Body of pancreas (tissue), 4 donors: ENCODE measurements around the gene MAVS. TPM values are rescaled to one million over a fixed set of nuclear protein-coding genes. Genes with fewer than 3 reads are reported as not detected.

ENCODE experiments used
- ATAC-seq: fragments of 150-250 bp; one replicate; pipeline ENCODE4 v1.9.1; 2016
- DNase-seq, 4 donors: peaks; one replicate each; pipeline ENCODE4 v3.0.0-alpha.2; 2019
- H3K27ac ChIP-seq, 4 donors: fragments of 200-600 bp; sonication (generic); 1 replicate in 3 of 4; 2 replicates in 1 of 4; pipeline versions ENCODE4 v1.5.1 to v1.6.1; 2016 to 2019; ENCODE audit warnings: mild to moderate bottlenecking in 1 of 4, mixed read lengths in 1 of 4, moderate library complexity in 1 of 4
- H3K27me3 ChIP-seq, 2 donors: fragments of 200-600 bp; sonication (generic); one replicate each; pipeline ENCODE4 v1.6.0; 2016; ENCODE audit warnings: mild to moderate bottlenecking in 1 of 2
- H3K36me3 ChIP-seq, 2 donors: fragments of 200-600 bp; sonication (generic); replicated peaks in 1 of 2; 2 replicates each; pipeline ENCODE4 v1.5.1; 2016; ENCODE audit warnings: low read depth in 2 of 2; ENCODE audit not compliant: insufficient read depth in 1 of 2
- H3K4me1 ChIP-seq: fragments of 200-600 bp; sonication (generic); one replicate; pipeline ENCODE4 v1.6.0; 2016
- H3K4me3 ChIP-seq, 2 donors: fragments of 200-600 bp; sonication (generic); 1 replicate in 1 of 2; 2 replicates in 1 of 2; pipeline ENCODE4 v1.5.1; 2016 to 2019
- H3K9me3 ChIP-seq, 3 donors: fragments of 200-600 bp; sonication (generic); 1 replicate in 2 of 3; 2 replicates in 1 of 3; pipeline ENCODE4 v1.5.1; 2016
- POLR2A ChIP-seq, 3 donors: fragments of 450-650 bp; IDR thresholded peaks; one replicate each; pipeline ENCODE4 v1.6.1; 2016; ENCODE audit warnings: antibody characterized with exemption in 3 of 3, mild to moderate bottlenecking in 2 of 3
- WGBS, 2 donors: methylation state at CpG; one replicate each; pipeline ENCODE4 v1.1.5; 2017; 5-methylcytosine and 5-hydroxymethylcytosine counted together
- intact Hi-C: fragments of 100-400 bp; cut with DNase I; formaldehyde crosslinking; loops from one replicate; pipeline ENCODE4 v1.15.1; 2023
- total RNA-seq, 2 donors: library from RNA; depleted of rRNA; stranded (reverse); fragments of >200 nt; gene quantifications; one replicate each; pipeline ENCODE4 v1.1.0, GENCODE V29; 2016
- TF ChIP-seq, protein P1 (sequence below), 7 experiments: fragments of 450-650 bp in 4 of 7; fragments of 200-600 bp in 3 of 7; sonication (generic) in 3 of 7; IDR thresholded peaks; one replicate each; pipeline ENCODE4 v1.5.1; 2016 to 2019; ENCODE audit warnings: antibody characterized with exemption in 7 of 7

The MAVS gene
- total RNA-seq, 2 donors from 2014 or later = 21.5 to 24.4 TPM

DNA sequence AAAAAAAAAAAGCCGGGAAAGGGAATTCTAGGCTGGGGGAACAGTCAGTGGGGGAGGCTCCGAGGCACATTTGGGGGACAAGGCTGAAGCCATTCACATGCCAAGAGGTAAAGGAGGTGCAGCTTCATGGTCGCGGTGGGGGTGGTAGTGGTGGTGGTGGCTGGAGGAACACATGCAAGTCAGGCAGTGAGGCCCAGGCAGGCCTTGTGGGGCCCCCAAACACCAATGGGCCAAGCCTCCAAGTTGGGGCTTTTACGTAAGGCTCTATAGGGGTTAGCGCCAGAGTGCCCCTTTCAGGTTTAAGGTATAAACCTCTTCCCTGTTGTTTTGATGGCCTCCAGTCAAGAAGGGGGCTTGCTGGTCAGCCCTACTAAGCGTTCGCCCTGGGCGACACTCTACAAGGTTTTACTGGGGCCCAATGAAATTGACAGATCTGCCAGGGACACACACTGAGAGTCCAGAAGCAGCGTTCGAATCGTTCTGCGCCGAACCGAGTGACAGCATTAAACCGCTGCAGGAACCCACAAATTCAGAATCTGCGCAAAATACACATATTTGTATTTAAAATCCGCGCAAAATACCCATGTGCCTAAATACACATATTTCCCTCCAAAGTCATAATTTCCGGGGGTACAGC, 27.1 kb upstream of the MAVS start:
- Histone ChIP-seq H3K36me3 (peaks cover 0 to 13% of the 10 kb centered on the region in 2 donors), H3K4me3 (peak overlapping the region in 1 of 2 donors; percentile 50), H3K9me3 (no peaks in the 10 kb centered on the region), H3K27me3 (no peaks in the 10 kb centered on the region), H3K27ac (peak overlapping the region; percentile 95 to 100 (median 100)), H3K4me1 (peaks cover 37% of the 10 kb centered on the region)
- WGBS, 2 donors = 56 to 66% methylated on average over 16 to 19 of the region's 20 CpGs
- ATAC-seq = no peak
- intact Hi-C loops = loop anchor here (5.0 kb wide), 1 partner anchor 32 kb away; the partner anchor contains the start of gene CENPB
- DNase-seq = no peak
- no peak for TF ChIP-seq POLR2A (IDR thresholded peaks at IDR 0.05)
- TF ChIP-seq, protein P1, sequence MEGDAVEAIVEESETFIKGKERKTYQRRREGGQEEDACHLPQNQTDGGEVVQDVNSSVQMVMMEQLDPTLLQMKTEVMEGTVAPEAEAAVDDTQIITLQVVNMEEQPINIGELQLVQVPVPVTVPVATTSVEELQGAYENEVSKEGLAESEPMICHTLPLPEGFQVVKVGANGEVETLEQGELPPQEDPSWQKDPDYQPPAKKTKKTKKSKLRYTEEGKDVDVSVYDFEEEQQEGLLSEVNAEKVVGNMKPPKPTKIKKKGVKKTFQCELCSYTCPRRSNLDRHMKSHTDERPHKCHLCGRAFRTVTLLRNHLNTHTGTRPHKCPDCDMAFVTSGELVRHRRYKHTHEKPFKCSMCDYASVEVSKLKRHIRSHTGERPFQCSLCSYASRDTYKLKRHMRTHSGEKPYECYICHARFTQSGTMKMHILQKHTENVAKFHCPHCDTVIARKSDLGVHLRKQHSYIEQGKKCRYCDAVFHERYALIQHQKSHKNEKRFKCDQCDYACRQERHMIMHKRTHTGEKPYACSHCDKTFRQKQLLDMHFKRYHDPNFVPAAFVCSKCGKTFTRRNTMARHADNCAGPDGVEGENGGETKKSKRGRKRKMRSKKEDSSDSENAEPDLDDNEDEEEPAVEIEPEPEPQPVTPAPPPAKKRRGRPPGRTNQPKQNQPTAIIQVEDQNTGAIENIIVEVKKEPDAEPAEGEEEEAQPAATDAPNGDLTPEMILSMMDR (IDR thresholded peaks at IDR 0.05) = no peak

DNA sequence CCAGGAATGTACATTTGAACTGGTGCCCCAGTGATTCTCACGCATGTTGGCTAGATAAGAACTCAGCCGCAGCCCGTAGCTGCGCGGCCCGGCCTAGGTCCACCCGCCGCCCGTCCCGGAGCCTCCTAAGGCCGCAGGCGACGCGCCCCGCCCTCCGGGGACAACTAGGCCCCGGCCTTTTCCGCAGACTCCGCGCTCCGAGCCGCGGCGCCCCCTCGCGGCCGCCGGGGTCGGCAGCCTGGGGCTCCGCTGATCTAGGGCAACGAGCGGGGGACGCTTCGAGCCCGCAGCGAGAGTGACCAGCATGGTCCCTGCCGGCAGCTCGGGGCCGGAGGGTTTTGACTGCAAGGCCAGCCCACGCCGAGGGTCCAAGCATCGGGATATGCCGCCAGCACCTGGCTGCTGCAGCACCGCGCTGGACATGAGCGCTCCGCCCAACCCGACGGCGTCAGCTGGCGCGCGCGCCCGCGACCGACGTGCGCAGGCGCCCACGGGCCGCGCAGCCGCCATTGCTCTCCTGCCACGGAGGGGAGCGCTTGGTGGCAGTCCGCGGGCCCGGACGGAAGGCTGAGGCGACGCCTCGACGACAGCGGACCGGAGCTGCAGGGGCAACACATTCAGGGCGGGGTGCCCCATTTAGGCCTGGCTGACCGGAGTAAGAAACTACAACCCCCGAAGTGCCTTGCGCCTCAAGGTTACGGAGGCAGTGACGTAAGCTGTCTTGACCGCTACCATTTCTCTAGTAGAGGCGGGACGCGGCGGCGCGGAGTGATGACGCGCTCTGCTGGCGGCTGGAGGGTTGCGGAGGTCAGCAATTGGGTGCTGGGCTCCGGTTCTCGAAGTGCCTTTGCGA, 26.4 kb upstream of the MAVS start, which contains the start of gene AP5S1:
Gene AP5S1, plus strand, starts transcription at position 500 of the 853 bp plus-strand sequence. CDS start 1,571 bp downstream, outside the sequence.
- H3K4me1 ChIP-seq = peaks cover 37% of the 10 kb centered on the region
- H3K27me3 ChIP-seq = no peaks in the 10 kb centered on the region
- H3K9me3 ChIP-seq = no peaks in the 10 kb centered on the region
- WGBS, 2 donors = 0% methylated on average over 3 to 66 of the region's 96 CpGs
- H3K4me3 ChIP-seq = peak within 1 kb of the TSS; percentile 42 to 50
- peak within 1 kb of the TSS; percentile 95 to 100 (median 100) for H3K27ac ChIP-seq
- peak; percentile 64 to 77 (median 75) for TF ChIP-seq POLR2A (IDR thresholded peaks at IDR 0.05)
- TF ChIP-seq, protein P1 (IDR thresholded peaks at IDR 0.05) = peak; percentile 98 to 99 (median 99)
- peaks cover 0 to 17% of the 10 kb centered on the region in 2 donors for H3K36me3 ChIP-seq
- intact Hi-C loops = loop anchor here (5.0 kb wide), 1 partner anchor 33 kb away; the partner anchor contains the start of gene CENPB
- peak; percentile 97 to 99 (median 98) for DNase-seq
- ATAC-seq = peak; percentile 83

DNA sequence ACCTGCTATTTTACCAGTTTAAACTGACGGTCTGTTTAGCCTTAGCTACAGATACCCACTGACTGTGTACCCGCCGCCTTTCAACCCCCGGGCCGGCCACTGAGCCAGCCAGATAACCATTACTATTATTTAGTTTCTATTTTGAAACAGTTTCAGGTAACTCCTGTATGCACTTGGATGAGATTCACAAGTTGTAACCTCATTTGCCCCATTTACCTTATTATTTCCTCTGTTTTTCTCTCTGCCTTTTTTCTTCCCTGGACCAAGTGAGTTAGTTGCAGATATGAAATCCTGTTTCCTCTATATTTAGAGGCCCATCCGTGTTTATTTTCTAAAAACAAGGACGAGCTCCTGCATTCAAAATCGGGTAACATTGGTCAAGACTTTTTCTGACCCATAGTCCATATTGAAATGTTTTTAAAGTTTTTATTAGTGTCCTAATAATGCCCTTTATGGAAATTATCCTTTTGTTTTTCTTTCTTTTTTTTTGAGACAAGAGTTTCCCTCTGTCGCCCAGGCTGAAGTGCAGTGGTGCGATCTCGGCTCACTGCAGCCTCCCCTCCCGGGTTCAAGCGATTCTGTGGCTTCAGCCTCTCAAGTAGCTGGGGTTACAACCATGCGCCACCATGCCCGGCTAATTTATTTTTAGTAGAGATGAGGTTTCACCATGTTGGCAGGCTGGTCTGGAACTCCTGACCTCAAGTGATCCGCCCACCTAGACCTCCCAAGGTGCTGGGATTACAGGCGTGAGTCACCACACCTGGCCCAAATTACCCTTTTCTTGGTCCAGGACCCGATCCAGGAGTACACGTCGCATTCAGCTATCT, 25.5 kb upstream of the MAVS start:
- DNase-seq = no peak
- TF ChIP-seq POLR2A (IDR thresholded peaks at IDR 0.05) = no peak
- TF ChIP-seq, protein P1 (IDR thresholded peaks at IDR 0.05) = no peak
- H3K27me3 ChIP-seq = no peaks in the 10 kb centered on the region
- WGBS, 2 donors = 34 to 37% methylated on average over 20 of the region's 20 CpGs
- peaks cover 0 to 17% of the 10 kb centered on the region in 2 donors for H3K36me3 ChIP-seq
- peaks cover 37% of the 10 kb centered on the region for H3K4me1 ChIP-seq
- no peak for ATAC-seq
- peak overlapping the region; percentile 95 to 100 (median 100) for H3K27ac ChIP-seq
- intact Hi-C loops = loop anchor here (5.0 kb wide), 1 partner anchor 34 kb away; the partner anchor contains the start of gene CENPB
- H3K4me3 ChIP-seq = peak overlapping the region; percentile 27 to 42
- no peaks in the 10 kb centered on the region for H3K9me3 ChIP-seq

DNA sequence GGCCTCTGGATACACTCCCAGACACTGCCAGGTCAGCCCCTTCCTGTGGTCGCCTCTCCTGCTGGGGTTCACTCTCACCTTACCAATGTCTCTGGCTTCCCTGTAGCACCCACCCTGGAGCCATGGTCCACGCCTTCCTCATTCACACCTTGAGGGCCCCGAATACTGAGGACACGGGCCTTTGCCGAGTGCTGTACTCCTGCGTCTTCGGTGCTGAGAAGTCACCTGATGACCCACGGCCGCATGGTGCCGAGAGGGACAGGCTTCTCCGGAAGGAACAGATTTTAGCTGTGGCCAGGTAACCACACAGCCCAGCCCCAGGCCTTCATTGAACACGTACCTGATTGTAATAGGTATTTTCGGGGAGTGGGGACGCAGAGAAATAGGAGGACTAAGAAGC, 24.6 kb upstream of the MAVS start:
- no peak for ATAC-seq
- H3K4me3 ChIP-seq = no peak overlapping the region
- H3K27me3 ChIP-seq = no peaks in the 10 kb centered on the region
- H3K27ac ChIP-seq = no peak overlapping the region
- H3K36me3 ChIP-seq = peaks cover 0 to 17% of the 10 kb centered on the region in 2 donors
- DNase-seq = no peak
- TF ChIP-seq, protein P1 (IDR thresholded peaks at IDR 0.05) = no peak
- no peak for TF ChIP-seq POLR2A (IDR thresholded peaks at IDR 0.05)
- H3K9me3 ChIP-seq = no peaks in the 10 kb centered on the region
- intact Hi-C loops = loop anchor here (5.0 kb wide), 1 partner anchor 35 kb away; the partner anchor contains the start of gene CENPB
- 89 to 95% methylated on average over 14 of the region's 14 CpGs for WGBS, 2 donors
- peaks cover 37% of the 10 kb centered on the region for H3K4me1 ChIP-seq
